A549 treated with GW870086 at 1 μM for 4 hours (cell line): ENCODE results near the gene STAG1. TPM values are rescaled to one million over a fixed set of nuclear protein-coding genes. Genes with fewer than 3 reads are reported as not detected.

Experiments
- total RNA-seq: library from RNA; stranded (reverse); fragments of 200-300 nt; extraction: Qiagen RNA extraction; gene quantifications from 5 replicates; pipeline ENCODE4 v1.2.3, GENCODE V29; 2022; ENCODE audit warnings: low read depth

STAG1 gene
- 7.7 to 10.3 TPM (median 9.8 TPM) in 5 replicates for total RNA-seq

DNA sequence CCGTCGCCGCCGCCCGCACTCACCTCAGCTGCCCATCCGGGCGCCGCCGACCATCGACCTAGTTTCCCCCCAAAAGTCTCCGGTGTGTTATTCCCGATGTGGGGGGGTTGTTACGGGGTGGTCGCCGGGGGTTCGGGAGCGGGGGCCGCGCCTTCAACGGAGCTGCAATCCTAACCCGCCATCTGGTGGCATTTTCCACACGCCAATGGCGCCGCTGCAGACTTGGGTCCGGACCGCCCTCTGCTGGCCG lies at the start of gene STAG1:
Gene STAG1 (minus strand): TSS at position 207 of the 250 bp plus-strand sequence. CDS start 121,480 bp downstream, outside the sequence.

Other genes starting within 250 kb of the STAG1 start
- gene SLC35G2, start 66.7 kb upstream of the STAG1 start, total RNA-seq, result 25.7 to 31.3 TPM (median 27.7 TPM) in 5 replicates
- 23.4 to 28.9 TPM (median 26.1 TPM) in 5 replicates for gene NCK1, start 109.8 kb upstream of the STAG1 start, total RNA-seq
- gene IL20RB, start 205.6 kb upstream of the STAG1 start, total RNA-seq, result 0.58 to 1.5 TPM (median 0.93 TPM) in 5 replicates